Right lobe of liver (tissue), 6 donors: ENCODE measurements around the gene TRAPPC3. TPM values are rescaled to one million over a fixed set of nuclear protein-coding genes. Genes with fewer than 3 reads are reported as not detected.

Experiments used
- ATAC-seq, 4 donors: fragments of 200-7000 bp; cut with Tn5 transposase; one replicate each; pipeline ENCODE4 v1.9.1; 2020; ENCODE audit warnings: mild to moderate bottlenecking in 4 of 4, moderate library complexity in 4 of 4
- DNase-seq, 3 donors: peaks; one replicate each; pipeline ENCODE4 v3.0.0-alpha.2; 2020
- H3K27ac ChIP-seq, 3 donors: fragments of 200-600 bp; one replicate each; pipeline ENCODE4 v1.8.0; 2022
- H3K27me3 ChIP-seq, 2 donors: fragments of 200-600 bp; one replicate each; pipeline ENCODE4 v1.8.0; 2022
- H3K36me3 ChIP-seq, 4 donors: fragments of 200-600 bp; sonication (generic) in 1 of 4; one replicate each; pipeline versions ENCODE4 v1.5.1 to v1.8.0; 2017 to 2022; ENCODE audit warnings: control low read depth in 1 of 4
- H3K4me1 ChIP-seq, 4 donors: fragments of 200-600 bp; sonication (generic) in 1 of 4; one replicate each; pipeline versions ENCODE4 v1.5.1 to v1.8.0; 2017 to 2022; ENCODE audit warnings: control low read depth in 1 of 4
- H3K4me3 ChIP-seq, 3 donors: fragments of 200-600 bp; one replicate each; pipeline ENCODE4 v1.8.0; 2022
- H3K9me3 ChIP-seq, 4 donors: fragments of 200-600 bp; sonication (generic) in 1 of 4; one replicate each; pipeline versions ENCODE4 v1.5.1 to v1.8.0; 2017 to 2022; ENCODE audit warnings: control low read depth in 1 of 4
- CTCF ChIP-seq, 4 donors: fragments of 200-600 bp in 3 of 4; fragments of 450-650 bp in 1 of 4; IDR thresholded peaks; one replicate each; pipeline versions ENCODE4 v1.5.1 to v1.8.0; 2016 to 2022; ENCODE audit warnings: antibody characterized with exemption in 4 of 4, mild to moderate bottlenecking in 2 of 4
- POLR2A ChIP-seq: fragments of 450-650 bp; IDR thresholded peaks from one replicate; pipeline ENCODE4 v1.6.1; 2017; ENCODE audit warnings: antibody characterized with exemption, mild to moderate bottlenecking
- WGBS: methylation state at CpG from one replicate; pipeline ENCODE4 v1.1.6; 2018; ENCODE audit warnings: low coverage, low lambda C conversion rate; ENCODE audit not compliant: insufficient coverage; ENCODE audit errors: missing lambda C conversion rate; 5-methylcytosine and 5-hydroxymethylcytosine counted together
- intact Hi-C, 2 donors: fragments of 100-400 bp; cut with DNase I; formaldehyde crosslinking; loops; one replicate each; pipeline versions ENCODE4 v1.11.2 to v1.14.1; 2022
- total RNA-seq, 6 experiments: library from RNA; depleted of rRNA in 2 of 6; stranded (reverse); fragments of >200 nt in 2 of 6; fragmentation: NEBNext Ultra II Directional in 3 of 6; extraction: Animal tissue kit (Norgen Biotek cat#: 25700) in 3 of 6; gene quantifications; one replicate each; pipeline versions ENCODE4 v1.1.0 to v1.2.4, GENCODE V29; 2016 to 2023
- donor health status: DM: no; HTN: yes; CAD: no.
- donor health status: DM: no; HTN: no; CAD: no.
- donor health status: DM: no; HTN: no; CAD: no.
- donor health status: DM: no; HTN: yes; CAD: no.
- donor health status: DM: no; HTN: yes; CAD: no.

The TRAPPC3 gene
- total RNA-seq, 6 experiments from 2014 or later: 26.0 to 52.4 (median 30.9) TPM

- H3K27me3 ChIP-seq: no peaks in the 10 kb centered on the region
- H3K4me1 ChIP-seq: peaks cover 0 to 5% (median 2%) of the 10 kb centered on the region in 4 donors
- intact Hi-C loops: loop anchor here in 1 of 2 donors (10.0 kb wide), 1 partner anchor 87 kb away; no protein-coding TSS in a partner anchor
- ATAC-seq: no peak
- peaks cover 0 to 22% (median 6%) of the 10 kb centered on the region in 4 donors for H3K36me3 ChIP-seq
- H3K27ac ChIP-seq: no peak overlapping the region
- H3K9me3 ChIP-seq: no peaks in the 10 kb centered on the region
- no CpG with 5 or more reads among the region's 33 CpGs for WGBS
- H3K4me3 ChIP-seq: no peak overlapping the region
- DNase-seq: no peak
- no peak for TF ChIP-seq CTCF (IDR thresholded peaks at IDR 0.05)
- no peak for TF ChIP-seq POLR2A
Measured at GRCh38 chr1:36097693-36098585, 51.3 kb downstream of the TRAPPC3 start.

GRCh38 chr1:36096500-36097432 is 52.5 kb downstream of the TRAPPC3 start:
- ATAC-seq (no peak), DNase-seq (no peak)
- 73% methylated on average over 4 of the region's 16 CpGs for WGBS
- TF ChIP-seq POLR2A: no peak
- TF ChIP-seq CTCF (IDR thresholded peaks at IDR 0.05): no peak
- H3K27me3 ChIP-seq: no peaks in the 10 kb centered on the region
- H3K36me3 ChIP-seq: peaks cover 0 to 34% (median 7%) of the 10 kb centered on the region in 4 donors
- H3K4me1 ChIP-seq: peaks cover 0 to 5% (median 2%) of the 10 kb centered on the region in 4 donors
- H3K9me3 ChIP-seq: no peaks in the 10 kb centered on the region
- intact Hi-C loops: loop anchor here in 1 of 2 donors (10.0 kb wide), 1 partner anchor 88 kb away; no protein-coding TSS in a partner anchor
- no peak overlapping the region for H3K27ac ChIP-seq
- no peak overlapping the region for H3K4me3 ChIP-seq

GRCh38 chr1:36095760-36096405 is 53.4 kb downstream of the TRAPPC3 start:
- no peak overlapping the region for H3K4me3 ChIP-seq
- WGBS: 78% methylated on average over 6 of the region's 15 CpGs
- intact Hi-C loops: loop anchor here in 1 of 2 donors (10.0 kb wide), 1 partner anchor 89 kb away; no protein-coding TSS in a partner anchor
- H3K4me1 ChIP-seq: peaks cover 0 to 5% (median 2%) of the 10 kb centered on the region in 4 donors
- no peaks in the 10 kb centered on the region for H3K27me3 ChIP-seq
- no peak for DNase-seq
- H3K27ac ChIP-seq: no peak overlapping the region
- TF ChIP-seq CTCF (IDR thresholded peaks at IDR 0.05) (no peak), POLR2A (no peak)
- ATAC-seq: no peak
- H3K9me3 ChIP-seq: no peaks in the 10 kb centered on the region
- H3K36me3 ChIP-seq: peaks cover 0 to 41% (median 7%) of the 10 kb centered on the region in 4 donors

GRCh38 chr1:36094621-36095061 is 54.6 kb downstream of the TRAPPC3 start:
- TF ChIP-seq CTCF (IDR thresholded peaks at IDR 0.05): no peak
- TF ChIP-seq POLR2A: no peak
- WGBS: 90% methylated on average over 2 of the region's 8 CpGs
- H3K36me3 ChIP-seq: peaks cover 0 to 41% (median 7%) of the 10 kb centered on the region in 4 donors
- H3K27ac ChIP-seq: no peak overlapping the region
- peaks cover 0 to 5% (median 0%) of the 10 kb centered on the region in 4 donors for H3K4me1 ChIP-seq
- H3K9me3 ChIP-seq: no peaks in the 10 kb centered on the region
- ATAC-seq (no peak), DNase-seq (no peak)
- H3K27me3 ChIP-seq: no peaks in the 10 kb centered on the region
- H3K4me3 ChIP-seq: no peak overlapping the region
- intact Hi-C loops: loop anchor here in 1 of 2 donors (10.0 kb wide), 1 partner anchor 90 kb away; no protein-coding TSS in a partner anchor
